ENCODE measurements around the gene HAAO. TPM values are rescaled to one million over a fixed set of nuclear protein-coding genes. Genes with fewer than 3 reads are reported as not detected.
A peak's percentile ranks its signal among the peaks of the same experiment; 100 is the strongest.

Gene HAAO
- total RNA-seq, 1 experiment from 2014 or later, result not detected

DNA sequence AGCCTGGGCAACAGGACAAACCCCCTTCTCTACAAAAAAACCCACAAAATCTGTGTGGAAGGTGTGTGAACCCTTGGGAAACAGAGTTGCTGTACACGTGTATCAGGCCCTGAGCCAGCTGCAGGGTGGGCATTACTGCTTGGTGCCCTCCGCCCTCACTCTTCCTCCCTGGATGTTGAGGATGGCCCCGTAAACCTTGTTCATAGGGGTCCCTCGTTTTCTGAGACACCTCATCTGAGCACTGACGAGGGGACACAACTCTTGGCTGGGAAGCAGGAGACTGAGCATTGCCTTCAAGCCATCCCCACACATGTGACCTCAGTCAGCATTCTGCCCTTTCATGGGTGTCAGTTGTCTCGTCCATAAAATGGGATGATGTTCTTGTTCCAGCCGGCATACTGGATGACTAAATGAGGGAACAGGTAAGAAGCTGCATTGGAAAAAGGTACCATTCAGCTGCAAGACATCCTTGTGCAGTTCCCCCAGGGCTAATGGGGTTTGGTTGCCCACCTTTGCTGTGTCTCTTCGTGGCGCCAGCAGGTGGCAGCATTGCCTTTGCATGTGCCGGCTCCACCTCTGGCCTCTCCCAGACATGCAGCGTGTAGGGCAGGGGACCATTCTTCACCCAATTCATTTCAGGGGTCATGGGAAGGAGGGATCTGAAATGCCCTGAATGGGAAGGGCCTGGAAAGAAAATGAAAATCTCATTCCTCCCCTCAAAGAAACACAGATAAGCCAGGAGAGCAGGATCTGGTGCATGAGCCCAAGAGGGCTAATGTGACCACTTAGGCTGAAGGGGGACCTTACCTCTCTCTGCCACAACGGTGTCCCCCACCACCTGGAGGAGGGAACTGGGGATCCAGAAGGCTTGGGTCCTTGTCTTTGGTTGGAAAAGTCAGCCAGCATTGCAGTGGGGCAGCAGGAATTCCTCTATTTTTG is 36.4 kb upstream of the HAAO start:
- Histone ChIP-seq H3K79me2 (ENCODE audit: low read length) (no peaks in the 10 kb centered on the region), H3K9me2 (replicated peaks; ENCODE audit: low read length) (no peaks in the 10 kb centered on the region), H3K9me3 (ENCODE audit: low read length) (no peaks in the 10 kb centered on the region), H3K27me3 (ENCODE audit: low read length) (no peaks in the 10 kb centered on the region), H3K4me1 (ENCODE audit: insufficient read depth, low read length) (peaks cover 12% of the 10 kb centered on the region), H3F3A (ENCODE audit: low read length, unreplicated experiment) (no peaks in the 10 kb centered on the region), H3K9ac (ENCODE audit: low read length) (no peak overlapping the region), H3K27ac (ENCODE audit: low read length) (no peak overlapping the region), H4K20me1 (ENCODE audit: low read length) (no peaks in the 10 kb centered on the region), H3K36me3 (ENCODE audit: low read depth, low read length) (no peaks in the 10 kb centered on the region), H3K4me2 (ENCODE audit: low read length) (peak overlapping the region; percentile 96; the same call in 1 of the 2 replicates), H3K4me3 (ENCODE audit: low read length) (no peak overlapping the region), H2AFZ (ENCODE audit: low read length) (peak overlapping the region; percentile 100)
- no peak for TF ChIP-seq EZH2phosphoT487 (IDR thresholded peaks at IDR 0.05; ENCODE audit: borderline replicate concordance, low read length)
- TF ChIP-seq, protein P1, sequence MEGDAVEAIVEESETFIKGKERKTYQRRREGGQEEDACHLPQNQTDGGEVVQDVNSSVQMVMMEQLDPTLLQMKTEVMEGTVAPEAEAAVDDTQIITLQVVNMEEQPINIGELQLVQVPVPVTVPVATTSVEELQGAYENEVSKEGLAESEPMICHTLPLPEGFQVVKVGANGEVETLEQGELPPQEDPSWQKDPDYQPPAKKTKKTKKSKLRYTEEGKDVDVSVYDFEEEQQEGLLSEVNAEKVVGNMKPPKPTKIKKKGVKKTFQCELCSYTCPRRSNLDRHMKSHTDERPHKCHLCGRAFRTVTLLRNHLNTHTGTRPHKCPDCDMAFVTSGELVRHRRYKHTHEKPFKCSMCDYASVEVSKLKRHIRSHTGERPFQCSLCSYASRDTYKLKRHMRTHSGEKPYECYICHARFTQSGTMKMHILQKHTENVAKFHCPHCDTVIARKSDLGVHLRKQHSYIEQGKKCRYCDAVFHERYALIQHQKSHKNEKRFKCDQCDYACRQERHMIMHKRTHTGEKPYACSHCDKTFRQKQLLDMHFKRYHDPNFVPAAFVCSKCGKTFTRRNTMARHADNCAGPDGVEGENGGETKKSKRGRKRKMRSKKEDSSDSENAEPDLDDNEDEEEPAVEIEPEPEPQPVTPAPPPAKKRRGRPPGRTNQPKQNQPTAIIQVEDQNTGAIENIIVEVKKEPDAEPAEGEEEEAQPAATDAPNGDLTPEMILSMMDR (conservative IDR thresholded peaks at IDR 0.05; ENCODE audit: low read depth, low read length), result peak; percentile 93
- ATAC-seq (peak; percentile 75), DNase-seq (peak; percentile 76)
- intact Hi-C loops (cut with micrococcal nuclease), result loop anchor here (5.0 to 10.0 kb wide), 3 partner anchors 396 to 779 kb away; partner anchors contain the start of gene ZFP36L2
- ChIA-PET POLR2A (ENCODE audit: unreplicated experiment) (no interaction called here), CTCF (interaction anchor here (0.6 to 0.7 kb wide), 2 partner anchors 99 to 166 kb away, joined by 3 read pairs; no protein-coding TSS in a partner anchor)
- no TSS peak for BruUV-seq (replicated peaks)

DNA sequence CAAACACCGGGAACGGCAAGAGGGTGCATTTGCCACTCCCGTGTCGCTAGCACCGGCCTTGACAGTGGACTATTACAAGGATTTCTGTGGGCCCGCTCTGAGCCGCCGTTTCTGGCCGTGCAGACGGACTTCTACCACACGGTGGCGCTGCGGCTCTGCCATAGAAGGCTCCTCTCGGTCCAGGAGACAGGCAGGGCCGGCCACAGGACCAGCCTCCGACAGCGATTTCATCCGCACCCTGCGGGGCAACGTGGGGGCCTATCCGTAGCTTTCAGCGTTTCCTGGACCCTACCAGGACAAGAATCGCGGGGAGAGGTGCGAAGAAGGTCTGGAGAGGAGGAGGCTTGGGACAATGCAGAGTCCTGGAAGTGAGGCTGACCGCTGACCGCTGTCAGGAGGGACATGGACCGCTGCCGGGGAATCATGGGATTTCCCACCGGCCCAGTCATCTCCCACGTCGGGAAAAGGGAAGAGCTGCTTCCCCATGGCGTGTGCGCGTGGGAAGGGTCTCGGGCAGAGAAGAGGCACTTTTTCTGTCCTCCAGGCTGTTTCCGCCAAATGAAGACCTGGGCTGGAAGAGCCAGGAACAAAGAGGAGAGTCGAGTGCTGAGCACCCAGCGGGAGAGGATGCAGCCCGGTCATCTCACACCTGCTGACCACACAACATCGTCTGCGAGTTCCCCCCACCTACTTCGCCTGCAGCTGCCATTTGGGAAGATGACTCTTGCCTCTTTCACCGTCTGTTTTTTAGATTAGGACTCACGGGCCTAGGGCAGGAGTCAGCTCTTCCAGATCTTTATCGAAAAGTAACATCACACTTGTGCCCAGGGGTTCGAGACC is 35.5 kb upstream of the HAAO start:
- TF ChIP-seq, protein P1 (conservative IDR thresholded peaks at IDR 0.05; ENCODE audit: low read depth, low read length), result peak; percentile 88
- TF ChIP-seq EZH2phosphoT487 (IDR thresholded peaks at IDR 0.05; ENCODE audit: borderline replicate concordance, low read length), result no peak
- H3K4me1 ChIP-seq (ENCODE audit: insufficient read depth, low read length), result peaks cover 12% of the 10 kb centered on the region
- no peaks in the 10 kb centered on the region for H3F3A ChIP-seq (ENCODE audit: low read length, unreplicated experiment)
- no peak overlapping the region for H3K9ac ChIP-seq (ENCODE audit: low read length)
- no peaks in the 10 kb centered on the region for H3K79me2 ChIP-seq (ENCODE audit: low read length)
- intact Hi-C loops (cut with micrococcal nuclease), result loop anchor here (5.0 to 10.0 kb wide), 3 partner anchors 397 to 779 kb away; partner anchors contain the start of gene ZFP36L2
- no peaks in the 10 kb centered on the region for H3K36me3 ChIP-seq (ENCODE audit: low read depth, low read length)
- ATAC-seq (peak; percentile 95), DNase-seq (peak; percentile 89)
- H2AFZ ChIP-seq (ENCODE audit: low read length), result peak overlapping the region; percentile 100
- peak overlapping the region; percentile 75 for H3K4me3 ChIP-seq (ENCODE audit: low read length)
- ChIA-PET POLR2A (ENCODE audit: unreplicated experiment) (no interaction called here), CTCF (interaction anchor here (0.5 to 0.7 kb wide), 3 partner anchors 100 to 443 kb away, joined by 3 to 6 read pairs (median 3); no protein-coding TSS in a partner anchor)
- H4K20me1 ChIP-seq (ENCODE audit: low read length), result no peaks in the 10 kb centered on the region
- no peaks in the 10 kb centered on the region for H3K9me2 ChIP-seq (replicated peaks; ENCODE audit: low read length)
- H3K27ac ChIP-seq (ENCODE audit: low read length), result no peak overlapping the region
- H3K27me3 ChIP-seq (ENCODE audit: low read length), result no peaks in the 10 kb centered on the region
- no TSS peak for BruUV-seq (replicated peaks)
- peak overlapping the region; percentile 96 for H3K4me2 ChIP-seq (ENCODE audit: low read length)
- H3K9me3 ChIP-seq (ENCODE audit: low read length), result no peaks in the 10 kb centered on the region
